Hypothalamus (tissue), 51 donors: Measurements from ENCODE around the gene OXTR.

Experiments used
- DNase-seq, 51 donors: peaks; one replicate each; lab custom pipeline; 2025; lab: John Stamatoyannopoulos, UW

Gene OXTR

GRCh38 chr3:8767667-8768363 lies 1.6 kb downstream of the OXTR start:
- peak in 4 of 51 donors; percentile 6 to 29 (median 16) for DNase-seq

- no peak for DNase-seq
These were observed 2.2 kb downstream of the OXTR start for GRCh38 chr3:8767256-8767666.

- no peak for DNase-seq
These were observed 3.3 kb downstream of the OXTR start for GRCh38 chr3:8766148-8766547.

- no peak for DNase-seq
These were observed 3.9 kb downstream of the OXTR start for GRCh38 chr3:8765528-8765927.

- no peak for DNase-seq
These were observed 4.9 kb downstream of the OXTR start for GRCh38 chr3:8764528-8764927.

- DNase-seq, result no peak
These were observed 6.6 kb downstream of the OXTR start for GRCh38 chr3:8762607-8763377.

GRCh38 chr3:8761866-8762265 lies 7.5 kb downstream of the OXTR start:
- DNase-seq, result no peak

GRCh38 chr3:8760506-8760905 lies 8.9 kb downstream of the OXTR start:
- DNase-seq, result no peak

GRCh38 chr3:8760091-8760490 lies 9.3 kb downstream of the OXTR start:
- no peak for DNase-seq

- no peak for DNase-seq
These were observed 10.2 kb downstream of the OXTR start for GRCh38 chr3:8759038-8759707.

GRCh38 chr3:8757551-8758518 lies 11.6 kb downstream of the OXTR start:
- peak in 2 of 51 donors; percentile 17 to 25 for DNase-seq

- DNase-seq, result no peak
These were observed 12.7 kb downstream of the OXTR start for GRCh38 chr3:8756671-8757070.

- no peak for DNase-seq
These were observed 13.7 kb downstream of the OXTR start for GRCh38 chr3:8755564-8756237.

GRCh38 chr3:8755097-8755496 lies 14.3 kb downstream of the OXTR start:
- no peak for DNase-seq

GRCh38 chr3:8752832-8753231 lies 16.6 kb downstream of the OXTR start:
- DNase-seq, result no peak

- DNase-seq, result no peak
These were observed 20.1 kb downstream of the OXTR start for GRCh38 chr3:8749316-8749715.

GRCh38 chr3:8746780-8747345 lies 22.6 kb downstream of the OXTR start:
- peak in 5 of 51 donors; percentile 2 to 30 (median 17) for DNase-seq

GRCh38 chr3:8745619-8746370 lies 23.6 kb downstream of the OXTR start:
- no peak for DNase-seq

- peak in 1 of 51 donors; percentile 12 for DNase-seq
These were observed 25.5 kb downstream of the OXTR start for GRCh38 chr3:8743911-8744310.
